ENCODE measurements around the gene HEPHL1.

Gene HEPHL1

DNA sequence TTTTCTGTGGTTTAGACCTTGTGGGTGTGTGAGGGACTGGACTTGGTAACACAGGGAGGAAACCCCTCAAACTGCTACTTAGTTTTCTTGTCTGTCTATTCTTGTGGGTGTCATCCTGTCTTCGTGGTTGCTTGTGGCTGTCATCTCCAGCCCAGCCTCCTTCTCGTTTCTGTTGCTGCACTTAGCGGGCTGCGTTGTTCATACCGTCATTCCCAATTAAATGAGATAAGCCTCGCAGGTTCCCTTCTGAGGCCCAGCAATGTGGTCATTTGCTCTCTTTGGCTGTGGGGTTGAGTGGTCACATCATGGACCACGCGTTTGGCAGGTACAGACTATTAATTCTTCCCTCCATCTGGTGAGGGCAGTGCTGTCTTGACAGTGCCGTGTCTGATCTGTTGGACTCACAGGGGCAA, 126.3 kb downstream of the HEPHL1 start:
- H3K4me2 ChIP-seq (ENCODE audit: low read depth, low read length), result no peak overlapping the region
- TF ChIP-seq EZH2 (optimal IDR thresholded peaks at IDR 0.05; ENCODE audit: low read depth, low read length) (no peak), CTCF (IDR thresholded peaks at IDR 0.05; ENCODE audit: low read length) (no peak), EZH2phosphoT487 (IDR thresholded peaks at IDR 0.05; ENCODE audit: low read length) (no peak)
- no peaks in the 10 kb centered on the region for H3K9me3 ChIP-seq (replicated peaks; ENCODE audit: insufficient read depth, low read length)
- DNase-seq, result no peak
- H3K4me1 ChIP-seq (ENCODE audit: low read length), result no peaks in the 10 kb centered on the region
- H3K27me3 ChIP-seq (replicated peaks; ENCODE audit: insufficient read depth, low read length), result no peaks in the 10 kb centered on the region
- no peak overlapping the region for H3K9ac ChIP-seq (ENCODE audit: low read length)
- H3K4me3 ChIP-seq (ENCODE audit: low read length), result no peak overlapping the region
- H3K27ac ChIP-seq (ENCODE audit: low read length), result no peak overlapping the region
- no peaks in the 10 kb centered on the region for H4K20me1 ChIP-seq (ENCODE audit: insufficient read depth, low read length)
- H2AFZ ChIP-seq (ENCODE audit: low read length), result no peak overlapping the region
- no peaks in the 10 kb centered on the region for H3K9me2 ChIP-seq (replicated peaks; ENCODE audit: insufficient read depth, low read length)
- H3K36me3 ChIP-seq (replicated peaks; ENCODE audit: insufficient read depth, low read length), result no peaks in the 10 kb centered on the region
- H3K79me2 ChIP-seq (ENCODE audit: low read length), result peaks cover 88% of the 10 kb centered on the region
- no peaks in the 10 kb centered on the region for H3F3A ChIP-seq (ENCODE audit: insufficient read depth, low read length)

- Histone ChIP-seq H3F3A (ENCODE audit: insufficient read depth, low read length) (no peaks in the 10 kb centered on the region), H3K4me2 (ENCODE audit: low read depth, low read length) (no peak overlapping the region), H3K9ac (ENCODE audit: low read length) (no peak overlapping the region), H3K9me3 (replicated peaks; ENCODE audit: insufficient read depth, low read length) (no peaks in the 10 kb centered on the region), H3K27me3 (replicated peaks; ENCODE audit: insufficient read depth, low read length) (no peaks in the 10 kb centered on the region), H4K20me1 (ENCODE audit: insufficient read depth, low read length) (no peaks in the 10 kb centered on the region), H3K4me1 (ENCODE audit: low read length) (no peaks in the 10 kb centered on the region), H3K4me3 (ENCODE audit: low read length) (no peak overlapping the region), H3K79me2 (ENCODE audit: low read length) (peaks cover 82% of the 10 kb centered on the region), H2AFZ (ENCODE audit: low read length) (no peak overlapping the region), H3K9me2 (replicated peaks; ENCODE audit: insufficient read depth, low read length) (no peaks in the 10 kb centered on the region), H3K36me3 (replicated peaks; ENCODE audit: insufficient read depth, low read length) (no peaks in the 10 kb centered on the region), H3K27ac (ENCODE audit: low read length) (no peak overlapping the region)
- TF ChIP-seq EZH2phosphoT487 (IDR thresholded peaks at IDR 0.05; ENCODE audit: low read length) (no peak), EZH2 (optimal IDR thresholded peaks at IDR 0.05; ENCODE audit: low read depth, low read length) (no peak), CTCF (IDR thresholded peaks at IDR 0.05; ENCODE audit: low read length) (no peak)
- no peak for DNase-seq
Measured at GRCh38 chr11:94148189-94148588, 127.0 kb downstream of the HEPHL1 start.

- H3K79me2 ChIP-seq (ENCODE audit: low read length), result peaks cover 70% of the 10 kb centered on the region
Measured at GRCh38 chr11:94149431-94150017, 128.4 kb downstream of the HEPHL1 start.

More at GRCh38 chr11:94149431-94150017, 128.4 kb downstream of the HEPHL1 start:
- no peak overlapping the region for H3K9ac ChIP-seq (ENCODE audit: low read length)
- H2AFZ ChIP-seq (ENCODE audit: low read length), result no peak overlapping the region
- no peak overlapping the region for H3K4me3 ChIP-seq (ENCODE audit: low read length)
- H3K4me1 ChIP-seq (ENCODE audit: low read length), result no peaks in the 10 kb centered on the region
- no peaks in the 10 kb centered on the region for H3K9me2 ChIP-seq (replicated peaks; ENCODE audit: insufficient read depth, low read length)
- no peaks in the 10 kb centered on the region for H3K27me3 ChIP-seq (replicated peaks; ENCODE audit: insufficient read depth, low read length)
- DNase-seq, result no peak
- H3K36me3 ChIP-seq (replicated peaks; ENCODE audit: insufficient read depth, low read length), result no peaks in the 10 kb centered on the region
- no peaks in the 10 kb centered on the region for H3K9me3 ChIP-seq (replicated peaks; ENCODE audit: insufficient read depth, low read length)
- no peak overlapping the region for H3K27ac ChIP-seq (ENCODE audit: low read length)
- no peak overlapping the region for H3K4me2 ChIP-seq (ENCODE audit: low read depth, low read length)
- no peaks in the 10 kb centered on the region for H4K20me1 ChIP-seq (ENCODE audit: insufficient read depth, low read length)
- no peak for TF ChIP-seq EZH2 (optimal IDR thresholded peaks at IDR 0.05; ENCODE audit: low read depth, low read length)
- TF ChIP-seq EZH2phosphoT487 (IDR thresholded peaks at IDR 0.05; ENCODE audit: low read length), result no peak
- no peak for TF ChIP-seq CTCF (IDR thresholded peaks at IDR 0.05; ENCODE audit: low read length)
- H3F3A ChIP-seq (ENCODE audit: insufficient read depth, low read length), result no peaks in the 10 kb centered on the region
